Mammary microvascular endothelial cell (primary cell): Measurements from ENCODE around the gene LILRA1. TPM values are rescaled to one million over a fixed set of nuclear protein-coding genes. Genes with fewer than 3 reads are reported as not detected.

Source experiments
- total RNA-seq: library from RNA; depleted of rRNA; stranded (reverse); fragments of >200 nt; gene quantifications from 2 replicates; pipeline ENCODE4 v1.2.3, GENCODE V29; 2015

The LILRA1 gene
- total RNA-seq = not detected in 2 replicates

GRCh38 chr19:54593445-54593844 lies at the start of gene LILRA1:
Gene LILRA1, plus strand, starts transcription at chr19:54593632. Its CDS starts 613 bp downstream, at chr19:54594245.

GRCh38 chr19:54573330-54573872 lies 20.0 kb upstream of the LILRA1 start, which contains the start of gene LILRA2:
Gene LILRA2, plus strand, starts transcription at chr19:54573790. Its CDS starts 89 bp downstream, at chr19:54573879.

GRCh38 chr19:54630262-54630661 lies 36.8 kb downstream of the LILRA1 start, which contains the start of gene LILRB1:
Gene LILRB1, plus strand, starts transcription at chr19:54630484. Its CDS starts 590 bp downstream, at chr19:54631074.

Other genes with a start within 250 kb of the LILRA1 start
- gene LAIR1, start 228.7 kb upstream of the LILRA1 start, total RNA-seq = not detected in 2 replicates
- gene TTYH1, start 178.2 kb upstream of the LILRA1 start, total RNA-seq = not detected in 2 replicates
- 21.1 and 33.3 TPM in 2 replicates for gene LENG8, start 144.4 kb upstream of the LILRA1 start, total RNA-seq
- gene LENG9, start 129.9 kb upstream of the LILRA1 start, total RNA-seq = 2.9 and 6.0 TPM in 2 replicates
- gene CDC42EP5, start 120.3 kb upstream of the LILRA1 start, total RNA-seq = 46.9 and 49.0 TPM in 2 replicates
- not detected in 2 replicates for gene LAIR2, start 90.8 kb upstream of the LILRA1 start, total RNA-seq
- gene LILRA2, start 19.8 kb upstream of the LILRA1 start, total RNA-seq = not detected in 2 replicates
- gene LILRB1, start 36.9 kb downstream of the LILRA1 start, total RNA-seq = not detected in 2 replicates
- not detected in 2 replicates for gene LILRB4, start 69.4 kb downstream of the LILRA1 start, total RNA-seq
- gene KIR3DL3, start 130.8 kb downstream of the LILRA1 start, total RNA-seq = not detected in 2 replicates
- not detected in 2 replicates for gene KIR2DL3, start 144.9 kb downstream of the LILRA1 start, total RNA-seq
- gene KIR2DL1, start 176.2 kb downstream of the LILRA1 start, total RNA-seq = not detected in 2 replicates
- not detected in 2 replicates for gene KIR2DL4, start 210.0 kb downstream of the LILRA1 start, total RNA-seq
- gene KIR3DL1, start 222.8 kb downstream of the LILRA1 start, total RNA-seq = not detected in 2 replicates
- not detected in 2 replicates for gene KIR2DS4, start 239.0 kb downstream of the LILRA1 start, total RNA-seq